Osteoblast (primary cell): Measurements from ENCODE around the gene NFKBIL1. TPM values are rescaled to one million over a fixed set of nuclear protein-coding genes. Genes with fewer than 3 reads are reported as not detected.

ENCODE experiments used
- DNase-seq: peaks from one replicate; pipeline ENCODE4 v3.0.0; 2011; ENCODE audit warnings: low spot score, mixed read lengths; ENCODE audit not compliant: insufficient read length; ENCODE audit errors: missing footprints
- H2AFZ ChIP-seq: 2 replicates; pipeline ENCODE4 v1.6.0; 2011; ENCODE audit warnings: mild to moderate bottlenecking, low read length
- H3K27ac ChIP-seq: 2 replicates; pipeline ENCODE4 v1.5.1; 2011; ENCODE audit warnings: mild to moderate bottlenecking, low read depth, low read length, moderate library complexity
- H3K27me3 ChIP-seq: 2 replicates; pipeline ENCODE4 v1.6.0; 2012; ENCODE audit warnings: mild to moderate bottlenecking, control low read depth, inconsistent platforms, low read length, moderate library complexity; ENCODE audit not compliant: insufficient read depth
- H3K36me3 ChIP-seq: 2 replicates; pipeline ENCODE4 v1.5.1; 2011; ENCODE audit warnings: mild to moderate bottlenecking, low read length, control low read depth, moderate library complexity; ENCODE audit not compliant: insufficient read depth
- H3K4me1 ChIP-seq: 2 replicates; pipeline ENCODE4 v1.5.1; 2011; ENCODE audit warnings: mild to moderate bottlenecking, low read length, control low read depth, moderate library complexity; ENCODE audit not compliant: insufficient read depth
- H3K4me2 ChIP-seq: 2 replicates; pipeline ENCODE4 v1.6.0; 2011; ENCODE audit warnings: mild to moderate bottlenecking, low read length; ENCODE audit not compliant: insufficient read depth
- H3K4me3 ChIP-seq: fragments of 200-600 bp; sonication (generic); 3 replicates; pipeline ENCODE4 v1.5.1; 2012; ENCODE audit warnings: mild to moderate bottlenecking, low read length, inconsistent platforms; ENCODE audit not compliant: insufficient read depth
- H3K79me2 ChIP-seq: 2 replicates; pipeline ENCODE4 v1.6.0; 2012; ENCODE audit warnings: mild to moderate bottlenecking, low read length, control low read depth, inconsistent platforms; ENCODE audit not compliant: insufficient read depth
- H3K9me3 ChIP-seq: 2 replicates; pipeline ENCODE4 v1.5.1; 2011; ENCODE audit warnings: low read depth, low read length, control low read depth
- H4K20me1 ChIP-seq: 2 replicates; pipeline ENCODE4 v1.6.0; 2012; ENCODE audit warnings: mild to moderate bottlenecking, low read length, control low read depth; ENCODE audit not compliant: insufficient read depth
- total RNA-seq: library from RNA; depleted of rRNA; stranded (reverse); fragments of >200 nt; gene quantifications from 2 replicates; pipeline ENCODE4 v1.2.3, GENCODE V29; 2012
- TF ChIP-seq, protein P1 (sequence below): IDR thresholded peaks from 2 replicates; pipeline ENCODE4 v1.5.1; 2011; ENCODE audit warnings: mild to moderate bottlenecking, low read depth, low read length, moderate library complexity; ENCODE audit errors: extremely low read depth

The NFKBIL1 gene
- total RNA-seq, 1 donor, result 56.8 TPM

DNA sequence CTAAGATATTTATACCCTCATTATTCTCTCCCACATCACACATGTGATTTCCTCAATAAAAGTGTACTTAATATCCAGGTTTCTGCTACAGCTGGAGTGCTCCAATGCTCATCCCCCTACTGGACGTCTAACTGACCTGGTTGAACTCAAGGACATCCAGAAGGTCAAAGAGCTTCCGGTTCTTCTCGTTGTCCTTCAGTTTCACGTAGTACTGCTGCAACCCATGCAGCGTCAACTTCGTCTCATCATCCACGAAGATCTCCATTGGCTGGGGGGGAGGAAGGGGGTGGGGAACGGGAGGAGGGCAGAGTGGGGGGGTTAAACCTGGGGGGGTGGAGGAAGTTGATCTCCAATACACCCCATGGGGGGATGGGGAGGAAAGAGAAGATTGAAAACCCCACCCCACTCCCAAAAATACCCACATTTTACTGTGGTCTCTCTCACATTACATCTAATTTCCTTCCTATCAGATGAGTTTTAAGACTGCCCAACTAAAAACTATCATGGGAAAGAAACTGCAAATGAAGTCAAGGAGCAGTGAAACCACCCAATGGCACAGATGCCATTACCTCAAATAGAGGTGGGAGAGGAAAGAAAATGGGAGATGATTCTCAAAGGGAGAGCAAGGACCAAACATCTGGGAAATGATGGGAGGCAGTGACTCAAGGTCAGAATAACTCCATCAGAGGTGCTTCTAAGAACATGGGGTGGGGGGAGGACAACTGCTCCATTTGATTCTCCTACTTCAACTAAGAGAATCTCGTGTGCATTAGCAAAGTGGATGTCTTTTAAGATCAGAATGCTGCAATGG, 14.6 kb upstream of the NFKBIL1 start:
- no peaks in the 10 kb centered on the region for H3K27me3 ChIP-seq
- H4K20me1 ChIP-seq, result peaks cover 72% of the 10 kb centered on the region
- TF ChIP-seq, protein P1, sequence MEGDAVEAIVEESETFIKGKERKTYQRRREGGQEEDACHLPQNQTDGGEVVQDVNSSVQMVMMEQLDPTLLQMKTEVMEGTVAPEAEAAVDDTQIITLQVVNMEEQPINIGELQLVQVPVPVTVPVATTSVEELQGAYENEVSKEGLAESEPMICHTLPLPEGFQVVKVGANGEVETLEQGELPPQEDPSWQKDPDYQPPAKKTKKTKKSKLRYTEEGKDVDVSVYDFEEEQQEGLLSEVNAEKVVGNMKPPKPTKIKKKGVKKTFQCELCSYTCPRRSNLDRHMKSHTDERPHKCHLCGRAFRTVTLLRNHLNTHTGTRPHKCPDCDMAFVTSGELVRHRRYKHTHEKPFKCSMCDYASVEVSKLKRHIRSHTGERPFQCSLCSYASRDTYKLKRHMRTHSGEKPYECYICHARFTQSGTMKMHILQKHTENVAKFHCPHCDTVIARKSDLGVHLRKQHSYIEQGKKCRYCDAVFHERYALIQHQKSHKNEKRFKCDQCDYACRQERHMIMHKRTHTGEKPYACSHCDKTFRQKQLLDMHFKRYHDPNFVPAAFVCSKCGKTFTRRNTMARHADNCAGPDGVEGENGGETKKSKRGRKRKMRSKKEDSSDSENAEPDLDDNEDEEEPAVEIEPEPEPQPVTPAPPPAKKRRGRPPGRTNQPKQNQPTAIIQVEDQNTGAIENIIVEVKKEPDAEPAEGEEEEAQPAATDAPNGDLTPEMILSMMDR, result no peak
- H3K36me3 ChIP-seq, result peaks cover 74% of the 10 kb centered on the region
- H3K4me1 ChIP-seq, result peaks cover 6% of the 10 kb centered on the region
- no peak overlapping the region for H3K4me3 ChIP-seq
- H3K4me2 ChIP-seq, result no peak overlapping the region
- H3K9me3 ChIP-seq, result no peaks in the 10 kb centered on the region
- no peak overlapping the region for H3K27ac ChIP-seq
- DNase-seq, result no peak
- H3K79me2 ChIP-seq, result peaks cover 38% of the 10 kb centered on the region
- H2AFZ ChIP-seq, result no peak overlapping the region

GRCh38 chr6:31533455-31533841, 14.0 kb upstream of the NFKBIL1 start:
- Histone ChIP-seq H3K36me3 (peaks cover 80% of the 10 kb centered on the region), H4K20me1 (peaks cover 78% of the 10 kb centered on the region), H3K4me2 (no peak overlapping the region)

DNA sequence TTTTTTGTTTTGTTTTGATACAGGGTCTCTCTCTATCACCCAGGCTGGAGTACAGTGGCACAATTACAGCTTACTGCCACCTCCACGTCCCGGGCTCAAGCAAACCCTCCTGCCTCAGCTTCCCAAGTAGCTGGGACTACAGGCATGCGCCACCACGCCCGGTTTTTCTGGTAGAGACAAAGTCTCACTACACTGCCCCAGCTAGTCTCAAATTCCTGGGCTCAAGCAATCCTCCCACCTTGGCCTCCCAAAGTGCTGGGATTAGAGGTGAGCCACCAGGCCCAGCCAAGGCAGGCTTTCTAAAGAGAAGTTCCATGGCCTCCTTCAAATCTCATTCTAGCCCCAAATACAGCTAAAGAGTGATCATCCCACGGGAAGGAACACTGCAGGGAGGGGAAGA, 13.4 kb upstream of the NFKBIL1 start:
- Histone ChIP-seq H3K36me3 (peaks cover 85% of the 10 kb centered on the region), H4K20me1 (peaks cover 84% of the 10 kb centered on the region), H3K4me2 (no peak overlapping the region), H3K4me3 (no peak overlapping the region), H3K79me2 (peaks cover 49% of the 10 kb centered on the region), H3K4me1 (peaks cover 8% of the 10 kb centered on the region), H3K9me3 (no peaks in the 10 kb centered on the region), H3K27ac (no peak overlapping the region), H3K27me3 (no peaks in the 10 kb centered on the region), H2AFZ (no peak overlapping the region)
- TF ChIP-seq, protein P1, result no peak
- no peak for DNase-seq

More at GRCh38 chr6:31533455-31533841, 14.0 kb upstream of the NFKBIL1 start:
- no peaks in the 10 kb centered on the region for H3K9me3 ChIP-seq
- no peak overlapping the region for H3K4me3 ChIP-seq
- peaks cover 6% of the 10 kb centered on the region for H3K4me1 ChIP-seq
- no peaks in the 10 kb centered on the region for H3K27me3 ChIP-seq
- H3K27ac ChIP-seq, result no peak overlapping the region
- H2AFZ ChIP-seq, result no peak overlapping the region
- TF ChIP-seq, protein P1, result no peak
- peaks cover 44% of the 10 kb centered on the region for H3K79me2 ChIP-seq
- no peak for DNase-seq

DNA sequence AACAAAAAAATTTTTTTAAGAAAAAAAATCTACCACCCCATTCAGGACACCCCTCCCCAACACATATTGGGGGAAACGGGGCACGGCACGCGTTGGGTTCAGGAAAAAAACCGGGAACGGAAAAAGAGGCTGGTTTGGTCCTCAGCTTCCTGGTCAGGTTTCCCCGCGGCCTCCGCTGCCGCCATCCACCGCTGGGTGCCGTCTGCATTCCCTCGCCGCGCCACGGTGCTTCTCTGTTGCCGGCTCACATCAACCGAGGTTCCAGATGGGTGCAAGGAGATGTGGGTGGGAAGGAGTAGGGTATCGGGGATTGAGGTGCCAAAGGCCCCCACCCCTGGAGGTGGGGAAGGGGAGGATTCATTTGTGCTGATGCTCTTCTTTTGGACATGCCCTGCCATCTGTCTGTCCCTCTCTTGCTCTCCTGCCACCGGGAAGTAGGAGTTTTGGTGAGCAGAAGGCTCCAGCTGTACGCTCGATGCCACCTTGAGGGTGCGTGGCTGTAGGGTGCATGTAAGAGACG, 12.8 kb upstream of the NFKBIL1 start:
- Histone ChIP-seq H3K79me2 (peaks cover 55% of the 10 kb centered on the region), H3K36me3 (peaks cover 91% of the 10 kb centered on the region), H2AFZ (no peak overlapping the region), H4K20me1 (peaks cover 86% of the 10 kb centered on the region), H3K4me1 (peaks cover 13% of the 10 kb centered on the region), H3K9me3 (no peaks in the 10 kb centered on the region), H3K4me2 (no peak overlapping the region), H3K4me3 (no peak overlapping the region), H3K27me3 (no peaks in the 10 kb centered on the region), H3K27ac (no peak overlapping the region)
- TF ChIP-seq, protein P1, result no peak
- no peak for DNase-seq
